Femur (tissue), 1 donor: ENCODE measurements around the gene NET1.

Experiments used
- DNase-seq: peaks from one replicate; pipeline ENCODE4 v3.0.0-alpha.2; 2017

The NET1 gene

GRCh38 chr10:5504146-5505072 is 92.1 kb downstream of the NET1 start:
- DNase-seq, result no peak

GRCh38 chr10:5506246-5506645 is 93.9 kb downstream of the NET1 start:
- DNase-seq, result no peak

- DNase-seq, result no peak
Measured at GRCh38 chr10:5506751-5507648, 94.6 kb downstream of the NET1 start.

DNA sequence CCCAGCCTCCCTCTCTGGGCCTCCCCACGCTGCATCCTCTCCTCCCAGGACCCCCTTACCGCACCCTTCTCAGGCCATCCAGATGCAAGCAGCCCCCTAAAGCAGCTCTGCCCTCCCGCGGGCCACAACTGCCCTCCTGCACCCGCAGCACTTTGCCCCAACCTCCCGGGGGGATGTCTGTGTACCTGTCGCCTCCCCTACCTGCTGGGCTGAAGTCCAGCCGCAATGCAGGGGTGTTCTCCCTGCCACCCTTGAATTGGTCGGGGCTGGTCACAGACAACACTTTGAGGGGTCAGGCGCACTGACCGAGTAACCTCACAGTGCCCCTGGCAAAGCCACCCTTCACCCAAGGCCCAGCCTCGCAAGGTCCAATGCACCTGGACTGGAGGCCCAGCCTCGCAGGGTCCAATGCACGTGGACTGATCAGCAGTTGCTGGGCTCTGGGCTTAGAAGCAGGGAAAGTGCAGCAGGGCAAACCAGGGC is 95.3 kb downstream of the NET1 start:
- DNase-seq, result no peak

DNA sequence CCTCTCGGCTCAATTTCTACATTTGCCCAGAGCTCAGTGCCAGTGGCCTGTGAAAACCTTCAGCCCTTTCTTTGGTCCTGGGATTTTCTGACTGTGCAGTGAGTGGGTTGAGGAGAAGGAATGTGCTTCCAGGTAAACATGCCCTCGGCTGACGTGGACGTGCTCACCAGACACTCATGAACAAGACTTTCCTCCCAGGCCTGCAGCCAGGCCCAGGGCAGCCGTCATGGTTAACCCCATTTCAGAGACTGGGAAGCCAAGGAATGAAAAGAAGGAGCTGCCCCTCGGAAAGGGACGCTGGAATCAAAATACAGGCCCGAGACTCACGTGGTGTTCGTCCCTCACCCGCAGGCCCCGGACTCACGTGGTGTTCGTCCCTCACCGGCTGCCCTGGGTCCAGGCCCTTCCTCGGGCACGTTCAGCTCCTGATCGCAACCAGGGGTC is 95.8 kb downstream of the NET1 start:
- no peak for DNase-seq
